ENCODE results near the gene CERS5.

Gene CERS5

DNA sequence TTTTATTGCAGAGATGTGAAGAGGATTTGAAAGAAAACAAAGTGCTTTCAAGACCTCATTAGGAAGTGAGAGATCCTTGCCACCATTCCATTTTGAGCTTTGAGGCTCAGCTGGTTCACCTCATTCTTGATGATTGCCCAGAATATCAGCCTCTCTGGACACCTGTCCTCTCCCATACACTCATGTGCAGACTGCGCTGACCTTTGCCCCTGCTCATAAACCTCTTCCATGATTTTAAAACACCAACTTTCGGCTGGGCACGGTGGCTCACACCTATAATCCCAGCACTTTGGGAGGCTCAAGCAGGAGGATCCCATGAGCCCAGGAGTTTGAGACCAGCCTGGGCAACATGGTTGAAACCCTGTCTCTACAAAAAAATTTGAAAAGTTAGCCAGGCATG is 46.2 kb downstream of the CERS5 start:
- no peaks in the 10 kb centered on the region for H3K27me3 ChIP-seq (ENCODE audit: insufficient read depth, low read length)
- H3K9me2 ChIP-seq (ENCODE audit: low read depth, low read length) = no peaks in the 10 kb centered on the region
- no peak overlapping the region for H3K4me3 ChIP-seq (ENCODE audit: low read depth, low read length, poor library complexity, severe bottlenecking)
- no peaks in the 10 kb centered on the region for H3K9me3 ChIP-seq (ENCODE audit: low read length)
- H3F3A ChIP-seq (ENCODE audit: insufficient read depth, low read length) = no peaks in the 10 kb centered on the region
- H3K79me2 ChIP-seq (ENCODE audit: insufficient read depth, low read length) = 0 out of 2 replicates have a peak, but pooled peaks cover 5% of the 10 kb centered on the region
- H3K4me2 ChIP-seq (ENCODE audit: low read length) = no peak overlapping the region
- H2AFZ ChIP-seq (ENCODE audit: low read length) = no peak overlapping the region
- TF ChIP-seq, protein P1, sequence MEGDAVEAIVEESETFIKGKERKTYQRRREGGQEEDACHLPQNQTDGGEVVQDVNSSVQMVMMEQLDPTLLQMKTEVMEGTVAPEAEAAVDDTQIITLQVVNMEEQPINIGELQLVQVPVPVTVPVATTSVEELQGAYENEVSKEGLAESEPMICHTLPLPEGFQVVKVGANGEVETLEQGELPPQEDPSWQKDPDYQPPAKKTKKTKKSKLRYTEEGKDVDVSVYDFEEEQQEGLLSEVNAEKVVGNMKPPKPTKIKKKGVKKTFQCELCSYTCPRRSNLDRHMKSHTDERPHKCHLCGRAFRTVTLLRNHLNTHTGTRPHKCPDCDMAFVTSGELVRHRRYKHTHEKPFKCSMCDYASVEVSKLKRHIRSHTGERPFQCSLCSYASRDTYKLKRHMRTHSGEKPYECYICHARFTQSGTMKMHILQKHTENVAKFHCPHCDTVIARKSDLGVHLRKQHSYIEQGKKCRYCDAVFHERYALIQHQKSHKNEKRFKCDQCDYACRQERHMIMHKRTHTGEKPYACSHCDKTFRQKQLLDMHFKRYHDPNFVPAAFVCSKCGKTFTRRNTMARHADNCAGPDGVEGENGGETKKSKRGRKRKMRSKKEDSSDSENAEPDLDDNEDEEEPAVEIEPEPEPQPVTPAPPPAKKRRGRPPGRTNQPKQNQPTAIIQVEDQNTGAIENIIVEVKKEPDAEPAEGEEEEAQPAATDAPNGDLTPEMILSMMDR (IDR thresholded peaks at IDR 0.05; ENCODE audit: low read length) = no peak
- no peak for TF ChIP-seq EZH2 (IDR thresholded peaks at IDR 0.05; ENCODE audit: borderline replicate concordance, low read length)
- no peak overlapping the region for H3K9ac ChIP-seq (ENCODE audit: low read length)
- H3K27ac ChIP-seq (ENCODE audit: low read depth, low read length, poor library complexity, severe bottlenecking) = no peak overlapping the region
- no peaks in the 10 kb centered on the region for H3K4me1 ChIP-seq (ENCODE audit: insufficient read depth, low read length, severe bottlenecking)
- no peaks in the 10 kb centered on the region for H4K20me1 ChIP-seq (ENCODE audit: insufficient read depth, low read length)
- H3K36me3 ChIP-seq (ENCODE audit: insufficient read depth, low read length) = peaks cover 62% of the 10 kb centered on the region

DNA sequence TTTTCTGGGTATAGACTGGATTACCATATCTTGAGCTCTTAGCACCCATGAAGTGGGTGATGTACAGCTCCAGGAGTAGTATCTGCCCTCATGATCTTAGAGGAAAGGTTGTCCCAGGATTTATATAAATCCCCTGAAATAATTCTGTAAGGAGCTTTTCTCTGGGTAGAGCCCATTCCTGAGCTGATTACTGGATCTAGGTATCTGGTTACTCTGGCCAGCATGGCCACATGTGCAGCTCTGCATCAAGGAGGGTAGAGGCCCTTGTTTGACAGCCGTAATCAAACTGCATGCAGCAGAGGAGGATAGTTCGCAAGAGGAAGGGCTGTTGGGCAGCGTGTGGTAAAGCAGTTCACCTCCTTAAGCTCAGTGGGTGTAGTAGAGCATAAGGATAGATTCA is 46.6 kb downstream of the CERS5 start:
- peaks cover 58% of the 10 kb centered on the region for H3K36me3 ChIP-seq (ENCODE audit: insufficient read depth, low read length)
- H3K79me2 ChIP-seq (ENCODE audit: insufficient read depth, low read length) = 0 out of 2 replicates have a peak, but pooled peaks cover 5% of the 10 kb centered on the region
- H4K20me1 ChIP-seq (ENCODE audit: insufficient read depth, low read length) = no peaks in the 10 kb centered on the region
- no peak overlapping the region for H3K4me2 ChIP-seq (ENCODE audit: low read length)
- no peaks in the 10 kb centered on the region for H3K27me3 ChIP-seq (ENCODE audit: insufficient read depth, low read length)
- no peaks in the 10 kb centered on the region for H3K9me3 ChIP-seq (ENCODE audit: low read length)
- TF ChIP-seq, protein P1 (IDR thresholded peaks at IDR 0.05; ENCODE audit: low read length) = no peak
- no peak for TF ChIP-seq EZH2 (IDR thresholded peaks at IDR 0.05; ENCODE audit: borderline replicate concordance, low read length)
- H3K4me3 ChIP-seq (ENCODE audit: low read depth, low read length, poor library complexity, severe bottlenecking) = no peak overlapping the region
- H3K4me1 ChIP-seq (ENCODE audit: insufficient read depth, low read length, severe bottlenecking) = no peaks in the 10 kb centered on the region
- H3K9me2 ChIP-seq (ENCODE audit: low read depth, low read length) = no peaks in the 10 kb centered on the region
- no peak overlapping the region for H3K27ac ChIP-seq (ENCODE audit: low read depth, low read length, poor library complexity, severe bottlenecking)
- H3K9ac ChIP-seq (ENCODE audit: low read length) = no peak overlapping the region
- H3F3A ChIP-seq (ENCODE audit: insufficient read depth, low read length) = no peaks in the 10 kb centered on the region
- H2AFZ ChIP-seq (ENCODE audit: low read length) = no peak overlapping the region

DNA sequence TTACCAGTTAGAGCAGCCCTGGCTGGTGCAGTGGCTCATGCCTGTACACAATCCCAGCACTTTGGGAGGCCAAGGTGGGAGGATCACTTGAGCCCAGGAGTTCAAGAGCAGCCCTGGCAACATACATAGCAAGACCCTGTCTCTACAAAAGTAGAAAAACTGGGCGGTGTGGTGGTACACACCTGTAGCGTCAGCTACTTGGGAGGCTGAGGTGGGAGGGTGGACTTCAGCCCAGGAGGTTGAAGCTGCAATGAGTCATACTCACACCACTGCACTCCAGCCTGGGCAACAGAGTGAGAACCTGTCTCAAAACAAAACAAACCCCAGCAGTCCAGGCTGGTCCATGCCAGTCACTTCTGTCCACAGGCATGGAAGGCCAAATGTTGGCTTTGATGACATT is 47.8 kb downstream of the CERS5 start:
- Histone ChIP-seq H3F3A (ENCODE audit: insufficient read depth, low read length) (no peaks in the 10 kb centered on the region), H2AFZ (ENCODE audit: low read length) (no peak overlapping the region), H3K9ac (ENCODE audit: low read length) (no peak overlapping the region), H3K4me1 (ENCODE audit: insufficient read depth, low read length, severe bottlenecking) (no peaks in the 10 kb centered on the region), H3K9me3 (ENCODE audit: low read length) (no peaks in the 10 kb centered on the region), H3K79me2 (ENCODE audit: insufficient read depth, low read length) (peaks cover 9% of the 10 kb centered on the region; the same call in 1 of the 2 replicates), H3K4me3 (ENCODE audit: low read depth, low read length, poor library complexity, severe bottlenecking) (no peak overlapping the region), H3K36me3 (ENCODE audit: insufficient read depth, low read length) (peaks cover 58% of the 10 kb centered on the region), H3K9me2 (ENCODE audit: low read depth, low read length) (no peaks in the 10 kb centered on the region), H3K27ac (ENCODE audit: low read depth, low read length, poor library complexity, severe bottlenecking) (no peak overlapping the region), H3K27me3 (ENCODE audit: insufficient read depth, low read length) (no peaks in the 10 kb centered on the region), H4K20me1 (ENCODE audit: insufficient read depth, low read length) (no peaks in the 10 kb centered on the region), H3K4me2 (ENCODE audit: low read length) (no peak overlapping the region)
- no peak for TF ChIP-seq EZH2 (IDR thresholded peaks at IDR 0.05; ENCODE audit: borderline replicate concordance, low read length)
- TF ChIP-seq, protein P1 (IDR thresholded peaks at IDR 0.05; ENCODE audit: low read length) = no peak

All from OCI-LY1 (cell line).